Measurements from ENCODE around the gene PTPRD.

The PTPRD gene

DNA sequence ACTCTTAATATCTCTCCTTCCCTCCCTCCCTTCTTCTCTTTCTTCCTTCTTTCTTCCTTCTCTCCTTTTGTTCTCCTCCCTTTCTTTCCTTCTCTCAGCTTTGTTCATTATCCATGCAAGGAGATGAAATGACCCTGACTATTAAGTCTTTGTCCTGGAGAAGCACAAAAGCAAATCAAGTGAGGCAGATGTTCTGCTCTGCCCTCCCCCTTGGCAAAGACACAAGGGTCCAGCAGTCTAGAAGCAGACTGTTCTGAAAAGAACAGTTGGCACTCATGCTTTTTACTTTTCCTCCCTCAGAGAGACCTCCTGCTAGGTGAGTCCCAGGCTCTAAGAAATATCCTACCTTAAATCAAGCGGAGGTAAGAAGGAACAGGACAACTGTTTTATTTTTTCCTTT lies 1745.7 kb downstream of the PTPRD start:
- no peak overlapping the region for H3K4me3 ChIP-seq (IDR thresholded peaks at IDR 0.05; ENCODE audit: insufficient read depth, low read depth, low read length)
- no peaks in the 10 kb centered on the region for H3K36me3 ChIP-seq (ENCODE audit: insufficient read depth)
- no peaks in the 10 kb centered on the region for H3K4me1 ChIP-seq (ENCODE audit: low read depth, poor library complexity, severe bottlenecking)
- no peak overlapping the region for H3K27ac ChIP-seq
- H3K27me3 ChIP-seq (ENCODE audit: insufficient read depth, low read depth) = no peaks in the 10 kb centered on the region
- no peaks in the 10 kb centered on the region for H4K20me1 ChIP-seq (ENCODE audit: insufficient read depth)
- TF ChIP-seq, protein P1, sequence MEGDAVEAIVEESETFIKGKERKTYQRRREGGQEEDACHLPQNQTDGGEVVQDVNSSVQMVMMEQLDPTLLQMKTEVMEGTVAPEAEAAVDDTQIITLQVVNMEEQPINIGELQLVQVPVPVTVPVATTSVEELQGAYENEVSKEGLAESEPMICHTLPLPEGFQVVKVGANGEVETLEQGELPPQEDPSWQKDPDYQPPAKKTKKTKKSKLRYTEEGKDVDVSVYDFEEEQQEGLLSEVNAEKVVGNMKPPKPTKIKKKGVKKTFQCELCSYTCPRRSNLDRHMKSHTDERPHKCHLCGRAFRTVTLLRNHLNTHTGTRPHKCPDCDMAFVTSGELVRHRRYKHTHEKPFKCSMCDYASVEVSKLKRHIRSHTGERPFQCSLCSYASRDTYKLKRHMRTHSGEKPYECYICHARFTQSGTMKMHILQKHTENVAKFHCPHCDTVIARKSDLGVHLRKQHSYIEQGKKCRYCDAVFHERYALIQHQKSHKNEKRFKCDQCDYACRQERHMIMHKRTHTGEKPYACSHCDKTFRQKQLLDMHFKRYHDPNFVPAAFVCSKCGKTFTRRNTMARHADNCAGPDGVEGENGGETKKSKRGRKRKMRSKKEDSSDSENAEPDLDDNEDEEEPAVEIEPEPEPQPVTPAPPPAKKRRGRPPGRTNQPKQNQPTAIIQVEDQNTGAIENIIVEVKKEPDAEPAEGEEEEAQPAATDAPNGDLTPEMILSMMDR (conservative IDR thresholded peaks at IDR 0.05; ENCODE audit: low read depth, low read length) = no peak
- no peak overlapping the region for H3K9ac ChIP-seq
- H3K4me2 ChIP-seq = no peak overlapping the region
- H3K79me2 ChIP-seq (ENCODE audit: insufficient read depth, low read depth) = no peaks in the 10 kb centered on the region
- H2AFZ ChIP-seq (ENCODE audit: low read depth) = no peak overlapping the region

DNA sequence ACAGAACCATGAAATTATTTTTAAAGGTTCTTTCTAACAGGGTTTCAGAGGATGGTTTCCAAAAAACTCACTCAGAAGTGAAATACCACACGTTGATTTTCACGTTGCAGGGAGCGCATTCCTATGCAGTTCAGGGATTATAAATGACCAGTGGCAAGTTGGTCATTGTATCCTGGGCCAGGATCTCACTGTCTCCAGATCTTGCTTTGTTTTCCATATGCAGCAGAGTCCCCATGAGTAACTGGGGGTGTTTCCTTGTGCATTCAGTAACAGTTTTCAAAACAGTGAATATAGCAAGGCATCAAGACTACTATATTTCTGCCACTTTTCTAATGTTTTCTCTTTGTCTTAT lies 1748.3 kb downstream of the PTPRD start:
- H3K27ac ChIP-seq = no peak overlapping the region
- TF ChIP-seq, protein P1 (conservative IDR thresholded peaks at IDR 0.05; ENCODE audit: low read depth, low read length) = no peak
- no peaks in the 10 kb centered on the region for H3K36me3 ChIP-seq (ENCODE audit: insufficient read depth)
- no peak overlapping the region for H2AFZ ChIP-seq (ENCODE audit: low read depth)
- H4K20me1 ChIP-seq (ENCODE audit: insufficient read depth) = no peaks in the 10 kb centered on the region
- no peak overlapping the region for H3K4me2 ChIP-seq
- H3K79me2 ChIP-seq (ENCODE audit: insufficient read depth, low read depth) = no peaks in the 10 kb centered on the region
- no peak overlapping the region for H3K9ac ChIP-seq
- no peaks in the 10 kb centered on the region for H3K4me1 ChIP-seq (ENCODE audit: low read depth, poor library complexity, severe bottlenecking)
- H3K4me3 ChIP-seq (IDR thresholded peaks at IDR 0.05; ENCODE audit: insufficient read depth, low read depth, low read length) = no peak overlapping the region
- no peaks in the 10 kb centered on the region for H3K27me3 ChIP-seq (ENCODE audit: insufficient read depth, low read depth)

DNA sequence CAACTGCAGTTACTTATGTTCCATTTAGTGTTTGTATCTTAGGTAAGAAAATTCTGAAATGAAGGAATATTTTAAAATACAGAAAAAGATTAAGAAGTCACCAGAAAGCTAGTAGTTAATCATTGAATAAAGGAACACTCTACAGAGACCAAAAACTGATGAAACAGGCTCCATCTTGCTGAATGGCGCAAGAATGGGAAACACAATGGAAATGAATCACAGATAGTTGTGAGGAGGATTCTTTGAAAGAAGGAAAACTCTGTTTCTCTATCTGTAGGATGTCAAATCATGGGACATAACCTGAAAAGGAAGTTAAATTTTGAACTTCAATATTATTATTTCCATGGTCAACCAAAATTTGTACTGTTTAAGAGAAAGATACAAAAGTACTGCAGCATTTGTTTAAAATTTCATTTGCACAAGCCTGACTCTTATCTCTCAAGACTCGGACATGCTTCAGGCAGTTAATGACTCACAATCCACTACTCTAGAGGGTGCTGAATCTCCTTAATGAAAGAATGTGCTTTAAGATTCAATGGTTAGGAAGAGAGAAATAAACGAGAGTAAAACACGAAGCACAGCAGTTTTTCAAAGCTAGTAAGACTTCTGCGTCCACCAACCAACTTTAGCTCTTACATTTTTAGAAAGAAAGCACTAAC lies 1748.8 kb downstream of the PTPRD start:
- Histone ChIP-seq H3K4me2 (no peak overlapping the region), H3K79me2 (ENCODE audit: insufficient read depth, low read depth) (no peaks in the 10 kb centered on the region), H4K20me1 (ENCODE audit: insufficient read depth) (no peaks in the 10 kb centered on the region), H3K27me3 (ENCODE audit: insufficient read depth, low read depth) (no peaks in the 10 kb centered on the region), H3K27ac (no peak overlapping the region), H3K36me3 (ENCODE audit: insufficient read depth) (no peaks in the 10 kb centered on the region), H3K4me1 (ENCODE audit: low read depth, poor library complexity, severe bottlenecking) (no peaks in the 10 kb centered on the region), H3K4me3 (IDR thresholded peaks at IDR 0.05; ENCODE audit: insufficient read depth, low read depth, low read length) (no peak overlapping the region), H3K9ac (no peak overlapping the region), H2AFZ (ENCODE audit: low read depth) (no peak overlapping the region)
- TF ChIP-seq, protein P1 (conservative IDR thresholded peaks at IDR 0.05; ENCODE audit: low read depth, low read length) = no peak

DNA sequence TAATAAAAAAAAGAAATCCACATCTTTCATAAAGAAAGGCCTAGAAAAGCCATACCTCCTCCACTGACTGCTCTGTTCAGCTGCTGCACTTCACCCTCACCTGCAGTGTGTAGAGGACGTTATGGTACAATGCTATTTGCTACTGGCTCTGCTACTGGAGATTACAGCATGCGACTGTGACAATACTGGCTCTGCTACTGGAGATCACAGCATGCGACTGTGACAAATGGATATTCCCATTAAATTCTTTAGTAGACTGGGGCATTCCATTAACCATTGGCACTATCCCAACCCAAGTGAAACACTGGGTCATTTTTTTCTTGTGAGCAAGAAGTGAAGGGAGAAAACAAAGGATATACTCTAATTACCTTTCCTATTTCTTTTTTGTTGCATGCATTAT lies 1749.7 kb downstream of the PTPRD start:
- TF ChIP-seq, protein P1 (conservative IDR thresholded peaks at IDR 0.05; ENCODE audit: low read depth, low read length) = no peak
- Histone ChIP-seq H3K27ac (no peak overlapping the region), H4K20me1 (ENCODE audit: insufficient read depth) (no peaks in the 10 kb centered on the region), H3K36me3 (ENCODE audit: insufficient read depth) (no peaks in the 10 kb centered on the region), H3K27me3 (ENCODE audit: insufficient read depth, low read depth) (no peaks in the 10 kb centered on the region), H3K9ac (no peak overlapping the region), H3K79me2 (ENCODE audit: insufficient read depth, low read depth) (no peaks in the 10 kb centered on the region), H3K4me2 (no peak overlapping the region), H3K4me1 (ENCODE audit: low read depth, poor library complexity, severe bottlenecking) (no peaks in the 10 kb centered on the region), H2AFZ (ENCODE audit: low read depth) (no peak overlapping the region), H3K4me3 (IDR thresholded peaks at IDR 0.05; ENCODE audit: insufficient read depth, low read depth, low read length) (no peak overlapping the region)

Data from KMS-11 (cell line).